HEK293 (cell line): ENCODE measurements around the gene ZNF302.

ENCODE experiments used
- CTCF ChIA-PET: fragments of 350-600 bp; formaldehyde crosslinking; extraction: SDS; loops from one replicate; lab custom pipeline; 2021; ENCODE audit warnings: antibody characterized with exemption; lab: Yijun Ruan, JAX
- POLR2A ChIA-PET: fragments of 300-600 bp; formaldehyde crosslinking; extraction: SDS; loops from one replicate; lab custom pipeline; 2020; ENCODE audit warnings: antibody characterized with exemption, inconsistent platforms; lab: Yijun Ruan, JAX
- H3K27ac ChIP-seq: fragments of 200-500 bp; sonication (Bioruptor generic); 2 replicates; pipeline ENCODE4 v1.5.1; 2014; ENCODE audit warnings: low read depth, low read length, control low read depth, inconsistent platforms; ENCODE audit errors: extremely low read depth
- H3K36me3 ChIP-seq, 2 experiments: fragments of 200-500 bp in 1 of 2; sonication (Bioruptor generic) in 1 of 2; 1 replicate in 1 of 2; 2 replicates in 1 of 2; pipeline ENCODE4 v1.5.1; 2014 to 2017; ENCODE audit warnings: inconsistent platforms in 2 of 2, low read length in 2 of 2; ENCODE audit not compliant: control insufficient read depth in 2 of 2, insufficient read depth in 1 of 2
- H3K4me1 ChIP-seq: fragments of 200-500 bp; sonication (Bioruptor generic); 2 replicates; pipeline ENCODE4 v1.5.1; 2014; ENCODE audit warnings: mild to moderate bottlenecking, low read length, inconsistent platforms; ENCODE audit not compliant: control insufficient read depth, insufficient read depth
- H3K4me3 ChIP-seq: 2 replicates; pipeline ENCODE4 v1.5.1; 2011; ENCODE audit warnings: low read depth, mild to moderate bottlenecking, control low read depth, low read length, moderate library complexity
- H3K9me3 ChIP-seq: fragments of 200-500 bp; sonication (Bioruptor generic); 2 replicates; pipeline ENCODE4 v1.5.1; 2014; ENCODE audit warnings: low read depth, low read length, inconsistent platforms; ENCODE audit not compliant: control insufficient read depth, insufficient read depth
- KLF17 ChIP-seq: fragments of 450-650 bp; formaldehyde crosslinking; IDR thresholded peaks from 2 replicates; pipeline ENCODE4 v1.5.1; 2016; ENCODE audit warnings: missing biosample characterization, missing genetic modification characterization
- OVOL3 ChIP-seq: fragments of 450-650 bp; formaldehyde crosslinking; IDR thresholded peaks from 2 replicates; pipeline ENCODE4 v1.5.1; 2016; ENCODE audit warnings: missing biosample characterization, missing genetic modification characterization
- PRDM1 ChIP-seq: fragments of 450-650 bp; formaldehyde crosslinking; IDR thresholded peaks from 2 replicates; pipeline ENCODE4; 2016; ENCODE audit warnings: missing biosample characterization, missing genetic modification characterization
- REPIN1 ChIP-seq: fragments of 450-650 bp; formaldehyde crosslinking; IDR thresholded peaks from 2 replicates; pipeline ENCODE4 v1.5.1; 2017; ENCODE audit warnings: missing biosample characterization, missing genetic modification characterization, low read depth
- REST ChIP-seq: fragments of 450-650 bp; formaldehyde crosslinking; IDR thresholded peaks from 2 replicates; pipeline ENCODE4 v1.5.1; 2016; ENCODE audit warnings: missing biosample characterization, missing genetic modification characterization
- SCRT1 ChIP-seq: fragments of 450-650 bp; formaldehyde crosslinking; IDR thresholded peaks from 2 replicates; pipeline ENCODE4 v1.5.1; 2016; ENCODE audit warnings: missing biosample characterization, missing genetic modification characterization, borderline replicate concordance
- YY1 ChIP-seq: fragments of 450-650 bp; formaldehyde crosslinking; IDR thresholded peaks from 2 replicates; pipeline ENCODE4 v1.5.1; 2018; ENCODE audit warnings: missing biosample characterization, missing genetic modification characterization
- ZFP69B ChIP-seq: fragments of 450-650 bp; formaldehyde crosslinking; IDR thresholded peaks from 2 replicates; pipeline ENCODE4 v1.5.1; 2016; ENCODE audit warnings: missing biosample characterization, missing genetic modification characterization
- ZNF10 ChIP-seq: fragments of 450-650 bp; formaldehyde crosslinking; IDR thresholded peaks from 2 replicates; pipeline ENCODE4 v1.5.1; 2017; ENCODE audit warnings: missing biosample characterization, missing genetic modification characterization
- ZNF121 ChIP-seq: fragments of 450-650 bp; formaldehyde crosslinking; IDR thresholded peaks from 2 replicates; pipeline ENCODE4 v1.5.1; 2016; ENCODE audit warnings: missing biosample characterization, missing genetic modification characterization
- ZNF133 ChIP-seq: fragments of 450-650 bp; formaldehyde crosslinking; IDR thresholded peaks from 2 replicates; pipeline ENCODE4 v1.5.1; 2016; ENCODE audit warnings: missing biosample characterization, missing genetic modification characterization
- ZNF2 ChIP-seq: fragments of 450-650 bp; formaldehyde crosslinking; IDR thresholded peaks from 2 replicates; pipeline ENCODE4 v1.5.1; 2016; ENCODE audit warnings: missing biosample characterization, missing genetic modification characterization
- ZNF248 ChIP-seq: fragments of 450-650 bp; formaldehyde crosslinking; IDR thresholded peaks from 2 replicates; pipeline ENCODE4 v1.5.1; 2017; ENCODE audit warnings: missing biosample characterization, missing genetic modification characterization
- ZNF324 ChIP-seq: fragments of 450-650 bp; formaldehyde crosslinking; IDR thresholded peaks from 2 replicates; pipeline ENCODE4 v1.5.1; 2016; ENCODE audit warnings: missing biosample characterization, missing genetic modification characterization
- ZNF391 ChIP-seq: fragments of 450-650 bp; formaldehyde crosslinking; IDR thresholded peaks from 2 replicates; pipeline ENCODE4 v1.5.1; 2016; ENCODE audit warnings: low read depth, missing biosample characterization, missing genetic modification characterization, borderline replicate concordance
- ZNF423 ChIP-seq: fragments of 450-650 bp; formaldehyde crosslinking; IDR thresholded peaks from 2 replicates; pipeline ENCODE4 v1.5.1; 2016; ENCODE audit warnings: missing biosample characterization, missing genetic modification characterization
- ZNF501 ChIP-seq: fragments of 450-650 bp; formaldehyde crosslinking; IDR thresholded peaks from 2 replicates; pipeline ENCODE4 v1.5.1; 2016; ENCODE audit warnings: missing biosample characterization, missing genetic modification characterization
- ZNF510 ChIP-seq: fragments of 450-650 bp; formaldehyde crosslinking; IDR thresholded peaks from 2 replicates; pipeline ENCODE4 v1.5.1; 2018; ENCODE audit warnings: mild to moderate bottlenecking, missing genetic modification characterization, missing biosample characterization; ENCODE audit not compliant: insufficient replicate concordance
- ZNF518A ChIP-seq: fragments of 450-650 bp; formaldehyde crosslinking; conservative IDR thresholded peaks from 2 replicates; pipeline ENCODE4 v1.5.1; 2016; ENCODE audit warnings: low read depth, missing biosample characterization, missing genetic modification characterization
- ZNF549 ChIP-seq: fragments of 450-650 bp; IDR thresholded peaks from 2 replicates; pipeline ENCODE4 v1.5.1; 2018; ENCODE audit warnings: missing biosample characterization, missing genetic modification characterization, mild to moderate bottlenecking, inconsistent platforms, moderate library complexity
- ZNF596 ChIP-seq: fragments of 450-650 bp; IDR thresholded peaks from 2 replicates; pipeline ENCODE4 v1.5.0; 2018; ENCODE audit warnings: missing biosample characterization, mild to moderate bottlenecking, missing genetic modification characterization, moderate library complexity
- ZNF624 ChIP-seq: fragments of 450-650 bp; formaldehyde crosslinking; IDR thresholded peaks from 2 replicates; pipeline ENCODE4 v1.5.1; 2017; ENCODE audit warnings: missing biosample characterization, missing genetic modification characterization
- ZNF654 ChIP-seq: fragments of 450-650 bp; formaldehyde crosslinking; IDR thresholded peaks from 2 replicates; pipeline ENCODE4 v1.5.1; 2016; ENCODE audit warnings: low read depth, missing biosample characterization, missing genetic modification characterization
- ZNF660 ChIP-seq: fragments of 450-650 bp; IDR thresholded peaks from 2 replicates; pipeline ENCODE4 v1.5.1; 2018; ENCODE audit warnings: missing biosample characterization, mild to moderate bottlenecking, missing genetic modification characterization
- ZSCAN30 ChIP-seq: fragments of 450-650 bp; IDR thresholded peaks from 2 replicates; pipeline ENCODE4 v1.5.1; 2018; ENCODE audit warnings: missing biosample characterization, mild to moderate bottlenecking, missing genetic modification characterization, moderate library complexity

The ZNF302 gene

GRCh38 chr19:34633802-34634201 is 43.7 kb upstream of the ZNF302 start:
- ChIA-PET CTCF (interaction anchor here (0.6 to 2.9 kb wide), 6 partner anchors 29 to 606 kb away, joined by 3 to 17 read pairs (median 5); no protein-coding TSS in a partner anchor), POLR2A (no interaction called here)
- Histone ChIP-seq H3K36me3 (0 out of 3 replicates have a peak, but pooled peaks cover 0 to 4% of the 10 kb centered on the region in 2 experiments), H3K4me1 (no peaks in the 10 kb centered on the region), H3K27ac (no peak overlapping the region), H3K4me3 (no peak overlapping the region), H3K9me3 (peaks cover 14% of the 10 kb centered on the region)
- TF ChIP-seq ZNF10 (tag by site-specific recombination) (no peak), ZNF121 (no peak), ZFP69B (tag by site-specific recombination) (no peak), ZNF423 (no peak), KLF17 (no peak), REPIN1 (no peak), ZNF501 (tag by site-specific recombination) (no peak), ZNF518A (tag by site-specific recombination) (no peak), ZNF549 (tag by site-specific recombination) (no peak), ZNF324 (tag by site-specific recombination) (no peak)

- no peaks in the 10 kb centered on the region for H3K36me3 ChIP-seq
- CTCF ChIA-PET: interaction anchor here (0.5 to 6.8 kb wide), 74 partner anchors 9 to 1493 kb away, joined by 3 to 163 read pairs (median 4); partner anchors contain the start of genes CEBPA, DMKN, GRAMD1A and SCGB2B2
- POLR2A ChIA-PET: interaction anchor here (0.6 kb wide), 1 partner anchor 38 kb away, joined by 4 read pairs; no protein-coding TSS in a partner anchor
- no peak overlapping the region for H3K27ac ChIP-seq
- peaks cover 4% of the 10 kb centered on the region; the same call in 1 of the 2 replicates for H3K9me3 ChIP-seq
- H3K4me3 ChIP-seq: no peak overlapping the region
- no peaks in the 10 kb centered on the region for H3K4me1 ChIP-seq
- TF ChIP-seq PRDM1 (tag by site-specific recombination) (peak; percentile 59), SCRT1 (tag by site-specific recombination) (0 out of 2 replicates have a peak, but pooled peaks have one; percentile 31), ZNF510 (tag by site-specific recombination) (no peak), OVOL3 (tag by site-specific recombination) (no peak), ZNF596 (no peak), ZNF660 (peak; percentile 90), KLF17 (no peak), ZNF133 (tag by site-specific recombination) (no peak), ZNF2 (tag by site-specific recombination) (0 out of 2 replicates have a peak, but pooled peaks have one; percentile 69), YY1 (tag by site-specific recombination) (no peak), ZSCAN30 (tag by site-specific recombination) (0 out of 2 replicates have a peak, but pooled peaks have one; percentile 40), ZNF624 (tag by site-specific recombination) (no peak), ZNF248 (tag by site-specific recombination) (no peak), ZNF121 (no peak), REST (tag by site-specific recombination) (no peak), ZNF391 (tag by site-specific recombination) (peak; percentile 67; the same call in 1 of the 2 replicates), ZNF654 (tag by site-specific recombination) (peak; percentile 100)
Observed at GRCh38 chr19:34639491-34640085, 37.9 kb upstream of the ZNF302 start.
